H1 (cell line): ENCODE measurements around the gene NAP1L5. TPM values are rescaled to one million over a fixed set of nuclear protein-coding genes. Genes with fewer than 3 reads are reported as not detected.

Source experiments
- CTCF ChIA-PET: fragments of 300-600 bp; sonication (Branson Sonifier 250); formaldehyde crosslinking; loops from one replicate; lab custom pipeline; 2021; ENCODE audit not compliant: partially characterized antibody; lab: Charles Lee
- POLR2A ChIA-PET: fragments of 300-600 bp; sonication (Branson Sonifier 250); formaldehyde crosslinking; loops from one replicate; lab custom pipeline; 2021; ENCODE audit warnings: inconsistent platforms; ENCODE audit not compliant: partially characterized antibody; lab: Charles Lee
- DNase-seq, 2 experiments: peaks; one replicate each; pipeline versions ENCODE4 v3.0.0 to v3.0.0-alpha.2; 2010 to 2022; ENCODE audit warnings: low spot score in 2 of 2, low read depth in 1 of 2, mixed read lengths in 1 of 2
- FAIRE-seq: peaks from 2 replicates; lab custom pipeline; 2011; peaks lifted over from hg19 to GRCh38; lab: Jason Lieb, UNC
- H2AFZ ChIP-seq: 2 replicates; pipeline ENCODE4 v1.8.1; 2012; ENCODE audit warnings: low read length, inconsistent platforms
- H2AK5ac ChIP-seq: 2 replicates; pipeline ENCODE4 v1.6.1; 2013; ENCODE audit warnings: low read depth, low read length
- H2BK120ac ChIP-seq: replicated peaks from 2 replicates; pipeline ENCODE3; 2013; ENCODE audit warnings: low read depth, low read length, inconsistent platforms
- H2BK12ac ChIP-seq: 2 replicates; pipeline ENCODE4 v1.6.1; 2013; ENCODE audit warnings: low read depth, low read length
- H2BK15ac ChIP-seq: 2 replicates; pipeline ENCODE4 v1.6.1; 2013; ENCODE audit warnings: low read length
- H2BK20ac ChIP-seq: 2 replicates; pipeline ENCODE4 v1.6.1; 2013; ENCODE audit warnings: low read length
- H2BK5ac ChIP-seq: 2 replicates; pipeline ENCODE4 v1.6.1; 2013; ENCODE audit warnings: low read depth, low read length
- H3K14ac ChIP-seq: 2 replicates; pipeline ENCODE4 v1.6.1; 2013; ENCODE audit warnings: inconsistent platforms; ENCODE audit not compliant: insufficient read length
- H3K18ac ChIP-seq: 2 replicates; pipeline ENCODE4 v1.6.1; 2013; ENCODE audit warnings: low read length; ENCODE audit errors: extremely low read depth
- H3K23ac ChIP-seq: 2 replicates; pipeline ENCODE4 v1.6.1; 2013; ENCODE audit warnings: inconsistent platforms; ENCODE audit not compliant: insufficient read length
- H3K23me2 ChIP-seq: 2 replicates; pipeline ENCODE4 v1.6.1; 2013; ENCODE audit warnings: low read depth, low read length
- H3K27ac ChIP-seq: 2 replicates; pipeline ENCODE4 v1.6.1; 2011; ENCODE audit warnings: low read depth, low read length, inconsistent platforms
- H3K27me3 ChIP-seq, 4 experiments: replicated peaks in 1 of 4; 1 replicate in 1 of 4; 2 replicates in 3 of 4; pipeline versions ENCODE4 v1.6.1 to v1.8.1; 2011 to 2013; ENCODE audit warnings: low read length in 3 of 4, mild to moderate bottlenecking in 3 of 4, inconsistent platforms in 2 of 4, mixed read lengths in 2 of 4, moderate library complexity in 1 of 4; ENCODE audit not compliant: control insufficient read depth in 3 of 4, insufficient read depth in 3 of 4; ENCODE audit errors: extremely low read depth in 1 of 4
- H3K36me3 ChIP-seq, 4 experiments: 2 replicates each; pipeline versions ENCODE4 v1.6.1 to v1.8.1; 2011 to 2013; ENCODE audit warnings: mild to moderate bottlenecking in 4 of 4, low read length in 3 of 4, moderate library complexity in 2 of 4, control low read depth in 1 of 4, inconsistent platforms in 1 of 4; ENCODE audit not compliant: insufficient read depth in 4 of 4, control insufficient read depth in 2 of 4
- H3K4ac ChIP-seq: replicated peaks from 2 replicates; pipeline ENCODE3; 2013; ENCODE audit warnings: low read length, low read depth, mixed read lengths, inconsistent platforms; ENCODE audit not compliant: insufficient read length
- H3K4me1 ChIP-seq, 4 experiments: replicated peaks in 1 of 4; 1 replicate in 1 of 4; 2 replicates in 3 of 4; pipeline versions ENCODE4 v1.6.1 to v1.8.1; 2011 to 2013; ENCODE audit warnings: low read length in 3 of 4, inconsistent platforms in 2 of 4, mixed read lengths in 1 of 4; ENCODE audit not compliant: insufficient read depth in 4 of 4, control insufficient read depth in 3 of 4
- H3K4me2 ChIP-seq, 2 experiments: 2 replicates each; pipeline versions ENCODE4 v1.6.1 to v1.8.1; 2011 to 2013; ENCODE audit warnings: low read depth in 2 of 2, low read length in 2 of 2, control low read depth in 1 of 2, inconsistent platforms in 1 of 2, mild to moderate bottlenecking in 1 of 2; ENCODE audit not compliant: insufficient read depth in 1 of 2
- H3K4me3 ChIP-seq, 4 experiments: fragments of 200-600, 300-600 bp in 1 of 4; sonication (generic), shearing (Covaris generic), sonication (Bioruptor Twin) in 1 of 4; 2 replicates each; pipeline versions ENCODE4 v1.5.1 to v1.8.1; 2011 to 2016; ENCODE audit warnings: low read length in 4 of 4, low read depth in 3 of 4, control low read depth in 2 of 4, inconsistent platforms in 2 of 4, mild to moderate bottlenecking in 2 of 4, mixed read lengths in 1 of 4, moderate library complexity in 1 of 4; ENCODE audit not compliant: insufficient read depth in 2 of 4; ENCODE audit errors: extremely low read depth in 1 of 4
- H3K56ac ChIP-seq: replicated peaks from 2 replicates; pipeline ENCODE3; 2013; ENCODE audit warnings: low read depth, mild to moderate bottlenecking, mixed read lengths, low read length, inconsistent platforms; ENCODE audit not compliant: insufficient read length
- H3K79me1 ChIP-seq: 2 replicates; pipeline ENCODE4 v1.6.1; 2013; ENCODE audit warnings: low read depth, low read length, control low read depth
- H3K79me2 ChIP-seq, 2 experiments: 2 replicates each; pipeline versions ENCODE4 v1.6.1 to v1.8.1; 2012 to 2013; ENCODE audit warnings: low read length in 2 of 2, mild to moderate bottlenecking in 2 of 2, inconsistent platforms in 1 of 2; ENCODE audit not compliant: insufficient read depth in 2 of 2, control insufficient read depth in 1 of 2
- H3K9ac ChIP-seq, 4 experiments: replicated peaks in 1 of 4; 1 replicate in 1 of 4; 2 replicates in 3 of 4; pipeline versions ENCODE4 v1.6.1 to v1.8.1; 2011 to 2013; ENCODE audit warnings: low read depth in 3 of 4, low read length in 3 of 4, control low read depth in 2 of 4, mild to moderate bottlenecking in 2 of 4, moderate library complexity in 2 of 4, inconsistent platforms in 1 of 4; ENCODE audit errors: extremely low read depth in 1 of 4
- H3K9me3 ChIP-seq, 2 experiments: 2 replicates each; pipeline versions ENCODE4 v1.6.1 to v1.8.1; 2012 to 2013; ENCODE audit warnings: mild to moderate bottlenecking in 2 of 2, moderate library complexity in 2 of 2, control low read depth in 1 of 2, inconsistent platforms in 1 of 2, low read depth in 1 of 2, low read length in 1 of 2, mixed read lengths in 1 of 2; ENCODE audit not compliant: insufficient read depth in 2 of 2
- H4K20me1 ChIP-seq, 2 experiments: replicated peaks in 1 of 2; 2 replicates each; pipeline versions ENCODE3 to v1.8.1; 2011 to 2013; ENCODE audit warnings: inconsistent platforms in 2 of 2, low read length in 2 of 2, mild to moderate bottlenecking in 1 of 2; ENCODE audit not compliant: insufficient read depth in 2 of 2, control insufficient read depth in 1 of 2
- H4K5ac ChIP-seq: 2 replicates; pipeline ENCODE4 v1.6.1; 2013; ENCODE audit warnings: low read length, low read depth, mixed read lengths, inconsistent platforms; ENCODE audit not compliant: insufficient read length
- H4K8ac ChIP-seq: 2 replicates; pipeline ENCODE4 v1.8.0; 2013; ENCODE audit warnings: mild to moderate bottlenecking, moderate library complexity, low read length, inconsistent platforms; ENCODE audit not compliant: insufficient read depth; ENCODE audit errors: extremely low read depth
- H4K91ac ChIP-seq: replicated peaks from 2 replicates; pipeline ENCODE3; 2013; ENCODE audit warnings: low read length, mixed read lengths, inconsistent platforms; ENCODE audit not compliant: insufficient read length
- CEBPB ChIP-seq: IDR thresholded peaks from 2 replicates; pipeline ENCODE4 v1.6.1; 2012; ENCODE audit warnings: low read depth, low read length
- CTBP2 ChIP-seq: IDR thresholded peaks from 2 replicates; pipeline ENCODE4 v1.7.0; 2011; ENCODE audit warnings: borderline replicate concordance, mild to moderate bottlenecking, moderate library complexity, mixed read lengths, low read length; ENCODE audit not compliant: insufficient read depth, insufficient read length
- HDAC2 ChIP-seq, 2 experiments: fragments of 300-600 bp in 1 of 2; sonication (generic) in 1 of 2; IDR thresholded peaks; 2 replicates each; pipeline ENCODE4 v1.6.1; 2011 to 2012; ENCODE audit warnings: low read depth in 2 of 2, low read length in 2 of 2, mild to moderate bottlenecking in 2 of 2, moderate library complexity in 2 of 2, borderline replicate concordance in 1 of 2, inconsistent platforms in 1 of 2
- MAX ChIP-seq: IDR thresholded peaks from 2 replicates; pipeline ENCODE4 v1.6.1; 2012; ENCODE audit warnings: inconsistent platforms
- RNF2 ChIP-seq: fragments of 200-900, 300-1000 bp; sonication (generic); IDR thresholded peaks from 2 replicates; pipeline ENCODE4 v1.7.1; 2016; ENCODE audit warnings: borderline replicate concordance, low read depth, mild to moderate bottlenecking, antibody characterized with exemption, low read length; ENCODE audit not compliant: poor library complexity, severe bottlenecking; ENCODE audit errors: missing control alignments
- SP1 ChIP-seq: IDR thresholded peaks from 2 replicates; pipeline ENCODE4 v1.6.1; 2011; ENCODE audit warnings: low read depth, low read length
- SP2 ChIP-seq: IDR thresholded peaks from 2 replicates; pipeline ENCODE4 v1.6.1; 2012; ENCODE audit warnings: mild to moderate bottlenecking, low read length, inconsistent platforms
- SP4 ChIP-seq: IDR thresholded peaks from 2 replicates; pipeline ENCODE4 v1.6.1; 2012; ENCODE audit warnings: low read length, inconsistent platforms
- TEAD4 ChIP-seq: IDR thresholded peaks from 2 replicates; pipeline ENCODE4 v1.6.1; 2012; ENCODE audit warnings: low read depth, low read length, inconsistent platforms, mixed read lengths
- ZNF274 ChIP-seq: IDR thresholded peaks from 2 replicates; pipeline ENCODE4 v1.7.0; 2012; ENCODE audit warnings: low read length, borderline replicate concordance; ENCODE audit errors: extremely low read depth
- WGBS, 2 experiments: shearing (Covaris generic) in 1 of 2; methylation state at CpG; one replicate each; pipeline versions ENCODE4 v1.1.6 to v1.1.7; 2013 to 2015; ENCODE audit warnings: low lambda C conversion rate in 2 of 2, mixed read lengths in 2 of 2, inconsistent platforms in 1 of 2, low coverage in 1 of 2, missing lambda C conversion rate in 1 of 2; ENCODE audit not compliant: insufficient replicate concordance in 2 of 2, insufficient coverage in 1 of 2, insufficient read length in 1 of 2; ENCODE audit errors: extremely low coverage in 1 of 2, missing lambda C conversion rate in 1 of 2; 5-methylcytosine and 5-hydroxymethylcytosine counted together
- polyA plus RNA-seq, 7 experiments: library from polyadenylated mRNA; depleted of rRNA in 3 of 7; stranded (reverse) in 5 of 7; unstranded in 2 of 7; fragments of >200 nt in 5 of 7; fragments of 200-250 nt in 2 of 7; gene quantifications; 1 replicate in 5 of 7; 2 replicates in 1 of 7; 4 replicates in 1 of 7; pipeline versions ENCODE4 v1.2.1 to v1.2.3, GENCODE V29; 2011 to 2013; ENCODE audit warnings: missing spikeins in 2 of 7, mixed read lengths in 2 of 7
- total RNA-seq: library from RNA; stranded (reverse); fragmentation: NEBNext Ultra II Directional; extraction: Animal tissue kit (Norgen Biotek cat#: 25700); gene quantifications from 2 replicates; pipeline ENCODE4 v1.2.1, GENCODE V29; 2021
- TF ChIP-seq, protein P1 (sequence below): IDR thresholded peaks from 2 replicates; pipeline ENCODE4 v1.6.1; 2011; ENCODE audit warnings: low read length, improper control_type of control experiment
- TF ChIP-seq, protein P2 (sequence below): IDR thresholded peaks from 2 replicates; pipeline ENCODE4 v1.6.1; 2011; ENCODE audit warnings: low read depth, mild to moderate bottlenecking, low read length; ENCODE audit not compliant: insufficient read depth

NAP1L5 gene
- total and polyA plus RNA-seq, 2 of the 8 experiments (the other 6 are each of a cell fraction or from before 2014, with no cell fraction given), result 1.3 to 2.7 TPM

DNA sequence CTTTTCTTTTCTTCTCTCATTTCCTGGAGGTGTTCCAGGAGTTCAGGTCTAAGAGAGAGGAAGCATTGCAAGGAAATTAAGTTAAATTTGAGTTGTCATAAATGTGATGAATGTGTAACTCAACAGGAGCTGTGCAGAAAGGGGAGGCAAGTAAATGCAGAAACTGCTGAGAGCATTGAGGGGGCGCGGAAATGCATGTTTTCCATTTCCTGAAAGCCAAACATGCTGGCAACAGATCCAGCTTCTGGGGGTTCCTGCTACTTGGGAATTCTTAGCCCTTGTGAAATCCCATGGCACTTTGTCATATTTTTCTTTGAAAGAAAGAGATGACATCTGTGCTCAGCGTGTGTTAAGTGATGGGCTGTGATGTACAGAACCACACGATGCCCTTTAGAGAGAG, 33.8 kb upstream of the NAP1L5 start:
- CTCF ChIA-PET, result no interaction called here
- no peak overlapping the region for H3K27ac ChIP-seq
- peaks cover 2 to 12% (median 7%) of the 10 kb centered on the region in 4 experiments; a peak in 6 of 8 replicates for H3K36me3 ChIP-seq
- TF ChIP-seq SP1 (no peak), MAX (no peak), TEAD4 (no peak), HDAC2 (IDR thresholded peaks at IDR 0.05; ENCODE audit: borderline replicate concordance in 1 of 2, low read depth in 2 of 2, low read length in 2 of 2) (no peak), CTBP2 (no peak), SP2 (no peak), ZNF274 (no peak), CEBPB (no peak), SP4 (no peak), RNF2 (no peak)
- TF ChIP-seq, protein P1, sequence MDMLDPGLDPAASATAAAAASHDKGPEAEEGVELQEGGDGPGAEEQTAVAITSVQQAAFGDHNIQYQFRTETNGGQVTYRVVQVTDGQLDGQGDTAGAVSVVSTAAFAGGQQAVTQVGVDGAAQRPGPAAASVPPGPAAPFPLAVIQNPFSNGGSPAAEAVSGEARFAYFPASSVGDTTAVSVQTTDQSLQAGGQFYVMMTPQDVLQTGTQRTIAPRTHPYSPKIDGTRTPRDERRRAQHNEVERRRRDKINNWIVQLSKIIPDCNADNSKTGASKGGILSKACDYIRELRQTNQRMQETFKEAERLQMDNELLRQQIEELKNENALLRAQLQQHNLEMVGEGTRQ, result no peak
- TF ChIP-seq, protein P2, sequence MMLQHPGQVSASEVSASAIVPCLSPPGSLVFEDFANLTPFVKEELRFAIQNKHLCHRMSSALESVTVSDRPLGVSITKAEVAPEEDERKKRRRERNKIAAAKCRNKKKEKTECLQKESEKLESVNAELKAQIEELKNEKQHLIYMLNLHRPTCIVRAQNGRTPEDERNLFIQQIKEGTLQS, result no peak

More for the DNA sequence above, 33.8 kb upstream of the NAP1L5 start:
- no peaks in the 10 kb centered on the region for H3K79me1 ChIP-seq
- no peak overlapping the region for H4K91ac ChIP-seq
- H2AK5ac ChIP-seq, result no peak overlapping the region
- H4K20me1 ChIP-seq, result no peaks in the 10 kb centered on the region
- DNase-seq (no peak), FAIRE-seq (peak; percentile 13)
- H2AFZ ChIP-seq, result no peak overlapping the region
- H3K27me3 ChIP-seq, result no peaks in the 10 kb centered on the region
- H3K4me3 ChIP-seq, result no peak overlapping the region
- no peak overlapping the region for H2BK15ac ChIP-seq
- H3K23ac ChIP-seq, result no peak overlapping the region
- H3K14ac ChIP-seq, result no peak overlapping the region
- H3K56ac ChIP-seq, result no peak overlapping the region
- H2BK120ac ChIP-seq, result no peak overlapping the region
- no peaks in the 10 kb centered on the region for H3K79me2 ChIP-seq
- no peak overlapping the region for H2BK12ac ChIP-seq
- H3K4me2 ChIP-seq, result no peak overlapping the region
- H4K8ac ChIP-seq, result no peak overlapping the region
- H3K9me3 ChIP-seq, result no peaks in the 10 kb centered on the region
- POLR2A ChIA-PET, result interaction anchor here (1.2 kb wide), 1 partner anchor 9 kb away, joined by 3 read pairs; no protein-coding TSS in a partner anchor
- H3K4me1 ChIP-seq, result no peaks in the 10 kb centered on the region
- WGBS, 2 experiments, result 84% methylated on average over 4 of the region's 4 CpGs; no CpG with 5 or more reads in 1 of the 2 experiments
- no peak overlapping the region for H4K5ac ChIP-seq
- no peak overlapping the region for H3K9ac ChIP-seq
- H3K4ac ChIP-seq, result no peak overlapping the region
- H2BK5ac ChIP-seq, result no peak overlapping the region
- H3K23me2 ChIP-seq, result no peaks in the 10 kb centered on the region
- no peak overlapping the region for H3K18ac ChIP-seq
- H2BK20ac ChIP-seq, result no peak overlapping the region
